ENCODE measurements around the gene SPDEF. TPM values are rescaled to one million over a fixed set of nuclear protein-coding genes. Genes with fewer than 3 reads are reported as not detected.
A peak's percentile ranks its signal among the peaks of the same experiment; 100 is the strongest.

The SPDEF gene
- 0.27 TPM in 1 of 2 replicates, not detected in the other for total RNA-seq (2013; cell fraction: nucleolus; rRNA removed)
- total RNA-seq (2014; rRNA removed) (not detected in 2 replicates), total RNA-seq (2014; rRNA removed; fragmentation: Illumina TruSeq; extraction: Trizol) (not detected in 2 replicates), total RNA-seq (2021) (not detected in 2 replicates), polyA plus RNA-seq (2011; rRNA removed) (not detected in 2 replicates), polyA plus RNA-seq (2014; fragmentation: Illumina TruSeq; extraction: Trizol) (not detected in 2 replicates), polyA plus RNA-seq (2014; fragmentation: Nextera tagmentation; extraction: Ambion mirVana) (not detected), polyA plus RNA-seq (2014; rRNA removed) (not detected in 2 replicates), polyA plus RNA-seq (2016; fragmentation: Nextera tagmentation; extraction: Ambion mirVana) (not detected), polyA minus RNA-seq (2011; rRNA and poly(A)+ RNA removed) (not detected in 2 replicates), Bru-seq, nascent RNA (percentile 33 among the genes with signal in this experiment), BruChase-seq, experiment 1, labeled RNA remaining after a 6-hour chase (percentile 30 among the genes with signal in this experiment), BruChase-seq, experiment 2, labeled RNA remaining after a 2-hour chase (percentile 41 among the genes with signal in this experiment)
- not detected for polyA plus RNA-seq (2011; ENCODE audit: low read depth)
- polyA plus RNA-seq (2011; cell fraction: cytosol; rRNA removed) = 0.03 and 0.07 TPM in 2 replicates
- polyA plus RNA-seq (2011; cell fraction: nucleus; rRNA removed) = 0.06 and 0.18 TPM in 2 replicates
- polyA plus RNA-seq (2012) = not detected in 2 replicates
- polyA minus RNA-seq (2011; cell fraction: cytosol; rRNA and poly(A)+ RNA removed) = not detected in 2 replicates
- polyA minus RNA-seq (2011; cell fraction: nucleus; rRNA and poly(A)+ RNA removed) = not detected in 2 replicates
- long read RNA-seq, experiment 1 = 0 reads
- long read RNA-seq, experiment 2 = 0 reads

DNA sequence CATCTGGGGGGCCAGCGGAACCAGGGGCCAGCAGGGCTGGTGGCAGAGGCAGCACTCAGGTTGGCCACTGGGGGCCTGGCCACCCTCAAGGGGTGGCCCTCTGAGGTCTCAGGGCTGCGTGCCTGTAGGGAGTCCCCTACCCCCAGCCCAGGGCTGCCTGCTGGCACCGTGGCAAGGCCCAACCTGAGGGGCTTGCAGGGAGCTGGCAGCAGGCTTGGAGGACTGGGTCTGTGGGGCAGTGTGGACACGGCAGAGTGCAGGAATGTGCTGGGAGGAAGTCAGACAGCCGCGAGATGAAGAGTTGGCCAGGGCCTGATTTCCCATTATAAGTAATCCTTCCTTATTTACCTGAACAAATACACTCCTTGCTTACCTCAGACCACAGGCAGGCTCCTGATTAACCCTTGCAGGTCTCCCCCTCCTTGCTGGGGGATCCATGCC is at the start of gene SPDEF:
SPDEF (minus strand) TSS at position 299 of the 441 bp plus-strand sequence. CDS start 11,874 bp downstream, outside the sequence.
- DNase-seq (ENCODE audit: low read depth, low spot score) = no peak
- Histone ChIP-seq H3K9me3 (replicated peaks; ENCODE audit: control insufficient read depth, insufficient read depth, low read length) (no peaks in the 10 kb centered on the region), H3K9ac (ENCODE audit: control insufficient read depth, insufficient read depth, low read length) (no peak within 1 kb of the TSS), H3K4me3 (no peak within 1 kb of the TSS), H4K20me1 (ENCODE audit: control insufficient read depth, insufficient read depth) (no peaks in the 10 kb centered on the region), H3K27me3 (replicated peaks in 1 of 2; ENCODE audit: control insufficient read depth in 2 of 2, insufficient read depth in 2 of 2, low read length in 1 of 2) (peaks cover 0 to 1% of the 10 kb centered on the region in 2 experiments; a peak in 1 of 4 replicates), H3K36me3 (ENCODE audit: control insufficient read depth in 2 of 2, insufficient read depth in 2 of 2, low read length in 1 of 2) (no peaks in the 10 kb centered on the region), H3K4me2 (ENCODE audit: control insufficient read depth, insufficient read depth) (no peak within 1 kb of the TSS), H3K79me2 (ENCODE audit: control insufficient read depth, insufficient read depth, low read length) (no peaks in the 10 kb centered on the region), H3K27ac (ENCODE audit: control insufficient read depth, insufficient read depth) (no peak within 1 kb of the TSS), H3K4me1 (ENCODE audit: control insufficient read depth, insufficient read depth, low read length) (no peaks in the 10 kb centered on the region), H2AFZ (ENCODE audit: control insufficient read depth, low read depth, low read length) (no peak within 1 kb of the TSS)
- ATAC-seq = no peak
- POLR2A ChIA-PET = no interaction called here
- RAD21 ChIA-PET (ENCODE audit: unreplicated experiment) = no interaction called here
- intact Hi-C loops (cut with micrococcal nuclease; ENCODE audit: unreplicated experiment) (no loop called here), in situ Hi-C loops (cut with MboI) (no loop called here)
- CTCF ChIA-PET = no interaction called here
- TF ChIP-seq RUNX3 (IDR thresholded peaks at IDR 0.05; ENCODE audit: low read length) = no peak
- no peak for TF ChIP-seq EZH2 (IDR thresholded peaks at IDR 0.05; ENCODE audit: borderline replicate concordance, control insufficient read depth, low read depth, low read length)
- no peak for TF ChIP-seq PAX8 (IDR thresholded peaks at IDR 0.05)
- TF ChIP-seq, protein P1, sequence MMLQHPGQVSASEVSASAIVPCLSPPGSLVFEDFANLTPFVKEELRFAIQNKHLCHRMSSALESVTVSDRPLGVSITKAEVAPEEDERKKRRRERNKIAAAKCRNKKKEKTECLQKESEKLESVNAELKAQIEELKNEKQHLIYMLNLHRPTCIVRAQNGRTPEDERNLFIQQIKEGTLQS (IDR thresholded peaks at IDR 0.05; ENCODE audit: borderline replicate concordance, extremely low read depth, low read depth, low read length) = no peak
- TF ChIP-seq POLR2AphosphoS5 (IDR thresholded peaks at IDR 0.05; ENCODE audit: low read length) = no peak
- no peak for TF ChIP-seq STAT1 (conservative IDR thresholded peaks at IDR 0.05)
- TF ChIP-seq, protein P2, sequence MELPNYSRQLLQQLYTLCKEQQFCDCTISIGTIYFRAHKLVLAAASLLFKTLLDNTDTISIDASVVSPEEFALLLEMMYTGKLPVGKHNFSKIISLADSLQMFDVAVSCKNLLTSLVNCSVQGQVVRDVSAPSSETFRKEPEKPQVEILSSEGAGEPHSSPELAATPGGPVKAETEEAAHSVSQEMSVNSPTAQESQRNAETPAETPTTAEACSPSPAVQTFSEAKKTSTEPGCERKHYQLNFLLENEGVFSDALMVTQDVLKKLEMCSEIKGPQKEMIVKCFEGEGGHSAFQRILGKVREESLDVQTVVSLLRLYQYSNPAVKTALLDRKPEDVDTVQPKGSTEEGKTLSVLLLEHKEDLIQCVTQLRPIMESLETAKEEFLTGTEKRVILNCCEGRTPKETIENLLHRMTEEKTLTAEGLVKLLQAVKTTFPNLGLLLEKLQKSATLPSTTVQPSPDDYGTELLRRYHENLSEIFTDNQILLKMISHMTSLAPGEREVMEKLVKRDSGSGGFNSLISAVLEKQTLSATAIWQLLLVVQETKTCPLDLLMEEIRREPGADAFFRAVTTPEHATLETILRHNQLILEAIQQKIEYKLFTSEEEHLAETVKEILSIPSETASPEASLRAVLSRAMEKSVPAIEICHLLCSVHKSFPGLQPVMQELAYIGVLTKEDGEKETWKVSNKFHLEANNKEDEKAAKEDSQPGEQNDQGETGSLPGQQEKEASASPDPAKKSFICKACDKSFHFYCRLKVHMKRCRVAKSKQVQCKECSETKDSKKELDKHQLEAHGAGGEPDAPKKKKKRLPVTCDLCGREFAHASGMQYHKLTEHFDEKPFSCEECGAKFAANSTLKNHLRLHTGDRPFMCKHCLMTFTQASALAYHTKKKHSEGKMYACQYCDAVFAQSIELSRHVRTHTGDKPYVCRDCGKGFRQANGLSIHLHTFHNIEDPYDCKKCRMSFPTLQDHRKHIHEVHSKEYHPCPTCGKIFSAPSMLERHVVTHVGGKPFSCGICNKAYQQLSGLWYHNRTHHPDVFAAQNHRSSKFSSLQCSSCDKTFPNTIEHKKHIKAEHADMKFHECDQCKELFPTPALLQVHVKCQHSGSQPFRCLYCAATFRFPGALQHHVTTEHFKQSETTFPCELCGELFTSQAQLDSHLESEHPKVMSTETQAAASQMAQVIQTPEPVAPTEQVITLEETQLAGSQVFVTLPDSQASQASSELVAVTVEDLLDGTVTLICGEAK (IDR thresholded peaks at IDR 0.05; ENCODE audit: borderline replicate concordance) = no peak
- no peak for TF ChIP-seq NBN (IDR thresholded peaks at IDR 0.05)
- TF ChIP-seq IRF4 (IDR thresholded peaks at IDR 0.05; ENCODE audit: low read depth, low read length) = no peak
- BruUV-seq (replicated peaks) = no TSS peak
- 26% methylated on average over 6 of the region's 6 CpGs for whole genome bisulfite sequencing (ENCODE audit: insufficient coverage, insufficient replicate concordance, low lambda C conversion rate, missing lambda C conversion rate)
- SMC1A ChIA-PET (ENCODE audit: uncharacterized antibody, unreplicated experiment) = no interaction called here
- no peak for FAIRE-seq

Measured in GM12878 (cell line).